OCI-LY1 (cell line): ENCODE data around the gene CELSR1.

Experiments used
- CTCF ChIP-seq: fragments of 200-600 bp; sonication (generic), shearing (Covaris generic); IDR thresholded peaks from 2 replicates; pipeline ENCODE4 v1.5.1; 2017; ENCODE audit warnings: mild to moderate bottlenecking, antibody characterized with exemption, low read length, moderate library complexity, mixed read lengths
- EZH2 ChIP-seq: fragments of 200-600 bp; sonication (generic), shearing (Covaris generic); IDR thresholded peaks from 2 replicates; pipeline ENCODE4 v1.8.0; 2017; ENCODE audit warnings: borderline replicate concordance, mixed run types, mild to moderate bottlenecking, antibody characterized with exemption, low read length, moderate library complexity, mixed read lengths

DNA sequence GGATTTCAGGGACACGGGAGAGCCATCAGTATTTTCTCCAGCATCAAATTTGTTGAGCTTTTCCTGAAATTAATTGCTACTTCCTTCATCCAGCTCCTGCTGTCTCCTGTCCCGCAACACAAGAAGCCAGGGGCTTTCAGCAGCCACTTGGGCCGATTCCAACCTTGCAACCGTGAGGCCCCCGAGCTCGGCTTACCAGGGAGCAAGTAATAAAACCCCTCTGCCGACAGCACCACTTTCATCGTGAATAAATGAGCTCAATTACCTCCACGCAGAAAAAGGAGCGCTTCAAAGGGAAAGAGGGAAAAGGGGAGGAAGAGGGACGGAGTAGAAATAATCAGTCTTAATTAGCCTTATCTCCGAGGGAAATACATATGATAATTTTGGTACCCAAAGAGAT lies 76.6 kb downstream of the CELSR1 start:
- TF ChIP-seq CTCF (no peak), EZH2 (no peak)
